Measurements from ENCODE around the gene OPN4.
"Not testable (repeated sequence)": the region's sequence is repeated elsewhere in the genome, so short reads cannot be mapped to it uniquely, and the experiment has no call there.

The OPN4 gene

GRCh38 chr10:86654411-86655172 is at the start of gene OPN4:
Gene OPN4 (plus strand): TSS chr10:86654547. CDS start chr10:86654784, 237 bp downstream.
- no peak for DNase-seq (ENCODE audit: low read depth in 2 of 2)

- no peak for DNase-seq (ENCODE audit: low read depth in 2 of 2)
These were observed 46.7 kb upstream of the OPN4 start for GRCh38 chr10:86607674-86608073.

GRCh38 chr10:86609920-86610319 is 44.4 kb upstream of the OPN4 start:
- no peak for DNase-seq (ENCODE audit: low read depth in 2 of 2)

- DNase-seq (ENCODE audit: low read depth in 2 of 2) = no peak
These were observed 43.0 kb upstream of the OPN4 start for GRCh38 chr10:86611386-86611785.

- no peak for DNase-seq (ENCODE audit: low read depth in 2 of 2)
These were observed 41.3 kb upstream of the OPN4 start for GRCh38 chr10:86613096-86613495.

- DNase-seq (ENCODE audit: low read depth in 2 of 2) = no peak
These were observed 40.4 kb upstream of the OPN4 start for GRCh38 chr10:86613905-86614304.

- no peak for DNase-seq (ENCODE audit: low read depth in 2 of 2)
These were observed 39.5 kb upstream of the OPN4 start for GRCh38 chr10:86614853-86615252.

GRCh38 chr10:86617278-86617677 is 37.1 kb upstream of the OPN4 start:
- DNase-seq (ENCODE audit: low read depth in 2 of 2) = not testable (repeated sequence)

GRCh38 chr10:86628311-86628710 is 26.0 kb upstream of the OPN4 start:
- no peak for DNase-seq (ENCODE audit: low read depth in 2 of 2)

GRCh38 chr10:86630079-86630478 is 24.3 kb upstream of the OPN4 start:
- no peak for DNase-seq (ENCODE audit: low read depth in 2 of 2)

GRCh38 chr10:86632009-86632800 is 22.1 kb upstream of the OPN4 start:
- no peak for DNase-seq (ENCODE audit: low read depth in 2 of 2)

- DNase-seq (ENCODE audit: low read depth in 2 of 2) = no peak
These were observed 21.4 kb upstream of the OPN4 start for GRCh38 chr10:86632951-86633350.

GRCh38 chr10:86635402-86635801 is 18.9 kb upstream of the OPN4 start:
- DNase-seq (ENCODE audit: low read depth in 2 of 2) = peak; percentile 76 to 80

- DNase-seq (ENCODE audit: low read depth in 2 of 2) = no peak
These were observed 18.0 kb upstream of the OPN4 start for GRCh38 chr10:86636311-86636710.

GRCh38 chr10:86642021-86642420 is 12.3 kb upstream of the OPN4 start:
- no peak for DNase-seq (ENCODE audit: low read depth in 2 of 2)

GRCh38 chr10:86642499-86642898 is 11.8 kb upstream of the OPN4 start:
- DNase-seq (ENCODE audit: low read depth in 2 of 2) = no peak

- DNase-seq (ENCODE audit: low read depth in 2 of 2) = no peak
These were observed 10.1 kb upstream of the OPN4 start for GRCh38 chr10:86644152-86644793.

GRCh38 chr10:86644794-86645445 is 9.4 kb upstream of the OPN4 start:
- DNase-seq (ENCODE audit: low read depth in 2 of 2) = no peak

GRCh38 chr10:86645621-86646165 is 8.7 kb upstream of the OPN4 start:
- DNase-seq (ENCODE audit: low read depth in 2 of 2) = not testable (repeated sequence)

GRCh38 chr10:86646532-86646931 is 7.8 kb upstream of the OPN4 start:
- no peak for DNase-seq (ENCODE audit: low read depth in 2 of 2)

- no peak for DNase-seq (ENCODE audit: low read depth in 2 of 2)
These were observed 7.4 kb upstream of the OPN4 start for GRCh38 chr10:86646933-86647332.

Measured in fibroblast of skin of left quadriceps (primary cell).